Cardiac muscle cell (in vitro differentiated cells and primary cell): ENCODE data around the gene OR2T2. TPM values are rescaled to one million over a fixed set of nuclear protein-coding genes. Genes with fewer than 3 reads are reported as not detected.
"Not testable (repeated sequence)": the region's sequence is repeated elsewhere in the genome, so short reads cannot be mapped to it uniquely, and the experiment has no call there.

Experiments
- DNase-seq, 2 donors: peaks; one replicate each; pipeline versions ENCODE4 v3.0.0 to v3.0.0-alpha.2; 2010 to 2017; ENCODE audit warnings: low read depth in 1 of 2, low spot score in 1 of 2
- H3K27ac ChIP-seq: fragments of 200-600 bp; sonication (generic); 2 replicates; pipeline ENCODE4 v1.5.1; 2016
- H3K27me3 ChIP-seq: fragments of 200-600 bp; sonication (generic); 2 replicates; pipeline ENCODE4 v1.6.0; 2016; ENCODE audit warnings: control low read depth
- H3K36me3 ChIP-seq: fragments of 200-600 bp; sonication (generic); 2 replicates; pipeline ENCODE4 v1.5.1; 2016; ENCODE audit warnings: control low read depth
- H3K4me1 ChIP-seq: fragments of 200-600 bp; sonication (generic); 2 replicates; pipeline ENCODE4 v1.8.1; 2017; ENCODE audit warnings: low read depth, mild to moderate bottlenecking, mixed run types
- H3K4me3 ChIP-seq: fragments of 200-600 bp; sonication (generic); 2 replicates; pipeline ENCODE4 v1.5.1; 2016; ENCODE audit warnings: mild to moderate bottlenecking
- H3K9me3 ChIP-seq: fragments of 200-600 bp; sonication (generic); 2 replicates; pipeline ENCODE4 v1.5.1; 2017; ENCODE audit warnings: low read depth, mild to moderate bottlenecking, control low read depth
- CTCF ChIP-seq: IDR thresholded peaks from 2 replicates; pipeline ENCODE4 v1.5.1; 2012; ENCODE audit warnings: low read depth, mild to moderate bottlenecking, low read length
- polyA plus RNA-seq: library from polyadenylated mRNA; unstranded; fragments of >200 nt; fragmentation: Nextera tagmentation; extraction: Ambion mirVana; gene quantifications from 2 replicates; pipeline ENCODE4 v1.2.1, GENCODE V29; 2016
- total RNA-seq: library from RNA; depleted of rRNA; stranded (reverse); fragments of >200 nt; gene quantifications from 2 replicates; pipeline ENCODE4 v1.2.3, GENCODE V29; 2016

OR2T2 gene
- total and polyA plus RNA-seq, 2 experiments from 2014 or later = not detected

- Histone ChIP-seq H3K27me3 (no peaks in the 10 kb centered on the region), H3K4me3 (no peak overlapping the region)
These were observed 24.1 kb upstream of the OR2T2 start for GRCh38 chr1:248421384-248421783.

GRCh38 chr1:248427526-248428191 is 17.8 kb upstream of the OR2T2 start:
- not testable (repeated sequence) for H3K4me1 ChIP-seq, DNase-seq, H3K9me3 ChIP-seq, H3K4me3 ChIP-seq, H3K27ac ChIP-seq, H3K27me3 ChIP-seq, H3K36me3 ChIP-seq

More at GRCh38 chr1:248421384-248421783, 24.1 kb upstream of the OR2T2 start:
- no peak for TF ChIP-seq CTCF
- Histone ChIP-seq H3K9me3 (peaks cover 5% of the 10 kb centered on the region), H3K36me3 (no peaks in the 10 kb centered on the region), H3K4me1 (no peaks in the 10 kb centered on the region), H3K27ac (no peak overlapping the region)
- no peak for DNase-seq

GRCh38 chr1:248428192-248428533 is 17.3 kb upstream of the OR2T2 start:
- H3K36me3 ChIP-seq, H3K9me3 ChIP-seq, H3K27ac ChIP-seq, H3K27me3 ChIP-seq, H3K4me1 ChIP-seq, H3K4me3 ChIP-seq, DNase-seq: not testable (repeated sequence)

GRCh38 chr1:248431683-248432082 is 13.8 kb upstream of the OR2T2 start:
- H3K4me1 ChIP-seq, DNase-seq, H3K4me3 ChIP-seq, H3K27me3 ChIP-seq, H3K9me3 ChIP-seq, H3K36me3 ChIP-seq, H3K27ac ChIP-seq: not testable (repeated sequence)

GRCh38 chr1:248432201-248432600 is 13.2 kb upstream of the OR2T2 start:
- not testable (repeated sequence) for DNase-seq, H3K9me3 ChIP-seq

GRCh38 chr1:248433811-248434415 is 11.5 kb upstream of the OR2T2 start:
- H3K36me3 ChIP-seq, H3K27me3 ChIP-seq, H3K27ac ChIP-seq, DNase-seq, H3K4me3 ChIP-seq, H3K9me3 ChIP-seq, H3K4me1 ChIP-seq: not testable (repeated sequence)

More at GRCh38 chr1:248432201-248432600, 13.2 kb upstream of the OR2T2 start:
- not testable (repeated sequence) for H3K4me3 ChIP-seq, H3K27me3 ChIP-seq, H3K36me3 ChIP-seq, H3K4me1 ChIP-seq, H3K27ac ChIP-seq

GRCh38 chr1:248434913-248435312 is 10.5 kb upstream of the OR2T2 start:
- H3K27me3 ChIP-seq, H3K4me1 ChIP-seq, H3K27ac ChIP-seq, H3K4me3 ChIP-seq, H3K9me3 ChIP-seq, DNase-seq, H3K36me3 ChIP-seq: not testable (repeated sequence)

GRCh38 chr1:248436303-248436702 is 9.1 kb upstream of the OR2T2 start:
- not testable (repeated sequence) for H3K9me3 ChIP-seq, H3K36me3 ChIP-seq, H3K4me1 ChIP-seq

GRCh38 chr1:248438668-248439067 is 6.8 kb upstream of the OR2T2 start:
- not testable (repeated sequence) for H3K36me3 ChIP-seq, H3K27ac ChIP-seq, H3K27me3 ChIP-seq, H3K4me1 ChIP-seq, H3K4me3 ChIP-seq, DNase-seq, H3K9me3 ChIP-seq

More at GRCh38 chr1:248436303-248436702, 9.1 kb upstream of the OR2T2 start:
- DNase-seq, H3K4me3 ChIP-seq, H3K27me3 ChIP-seq, H3K27ac ChIP-seq: not testable (repeated sequence)

GRCh38 chr1:248439283-248439682 is 6.2 kb upstream of the OR2T2 start:
- H3K27ac ChIP-seq, H3K4me3 ChIP-seq, DNase-seq, H3K4me1 ChIP-seq, H3K27me3 ChIP-seq, H3K36me3 ChIP-seq, H3K9me3 ChIP-seq: not testable (repeated sequence)

GRCh38 chr1:248442500-248443277 is 2.7 kb upstream of the OR2T2 start:
- not testable (repeated sequence) for DNase-seq, H3K9me3 ChIP-seq, H3K4me3 ChIP-seq, H3K36me3 ChIP-seq, H3K4me1 ChIP-seq, H3K27me3 ChIP-seq, H3K27ac ChIP-seq

GRCh38 chr1:248444603-248445002 is 834 bp upstream of the OR2T2 start:
- not testable (repeated sequence) for H3K4me3 ChIP-seq, H3K9me3 ChIP-seq, H3K36me3 ChIP-seq, H3K4me1 ChIP-seq, H3K27ac ChIP-seq, H3K27me3 ChIP-seq, DNase-seq
